ENCODE data around the gene DSE.

Gene DSE

GRCh38 chr6:116388924-116389323 lies 18.2 kb downstream of the DSE start:
- no peak for DNase-seq

- DNase-seq, result peak; percentile 49
Observed at GRCh38 chr6:116389357-116389756, 18.6 kb downstream of the DSE start.

GRCh38 chr6:116390581-116390980 lies 19.8 kb downstream of the DSE start:
- DNase-seq, result no peak

GRCh38 chr6:116392132-116393013 lies 21.6 kb downstream of the DSE start:
- DNase-seq, result peak; percentile 44

- DNase-seq, result no peak
Observed at GRCh38 chr6:116393430-116393829, 22.7 kb downstream of the DSE start.

GRCh38 chr6:116395647-116396046 lies 24.9 kb downstream of the DSE start:
- DNase-seq, result no peak

- DNase-seq, result peak; percentile 41
Observed at GRCh38 chr6:116396441-116396840, 25.7 kb downstream of the DSE start.

- peak; percentile 79 for DNase-seq
Observed at GRCh38 chr6:116397914-116398313, 27.2 kb downstream of the DSE start.

GRCh38 chr6:116398316-116399010 lies 27.7 kb downstream of the DSE start:
- DNase-seq, result peak; percentile 86

- DNase-seq, result peak; percentile 40
Observed at GRCh38 chr6:116399287-116399686, 28.5 kb downstream of the DSE start.

- DNase-seq, result no peak
Observed at GRCh38 chr6:116400328-116400727, 29.6 kb downstream of the DSE start.

- no peak for DNase-seq
Observed at GRCh38 chr6:116402108-116402937, 31.6 kb downstream of the DSE start.

GRCh38 chr6:116403205-116403604 lies 32.5 kb downstream of the DSE start:
- no peak for DNase-seq

GRCh38 chr6:116404696-116405095 lies 33.9 kb downstream of the DSE start:
- no peak for DNase-seq

- peak; percentile 56 for DNase-seq
Observed at GRCh38 chr6:116405138-116405537, 34.4 kb downstream of the DSE start.

- peak; percentile 80 for DNase-seq
Observed at GRCh38 chr6:116405652-116406356, 35.1 kb downstream of the DSE start.

- peak; percentile 86 for DNase-seq
Observed at GRCh38 chr6:116406678-116407345, 36.1 kb downstream of the DSE start.

GRCh38 chr6:116408491-116408890 lies 37.7 kb downstream of the DSE start:
- DNase-seq, result no peak

GRCh38 chr6:116409756-116410155 lies 39.0 kb downstream of the DSE start:
- DNase-seq, result no peak

GRCh38 chr6:116411284-116411623 lies 40.5 kb downstream of the DSE start:
- peak; percentile 56 for DNase-seq

GRCh38 chr6:116412270-116412669 lies 41.5 kb downstream of the DSE start:
- DNase-seq, result no peak

GRCh38 chr6:116413357-116413756 lies 42.6 kb downstream of the DSE start:
- DNase-seq, result no peak

All from fibroblast of skin of back (primary cell).